Hepatocyte (in vitro differentiated cells): ENCODE measurements around the gene PLTP. TPM values are rescaled to one million over a fixed set of nuclear protein-coding genes. Genes with fewer than 3 reads are reported as not detected.

ENCODE experiments used
- DNase-seq: peaks from one replicate; pipeline ENCODE4 v3.0.0-alpha.2; 2016; ENCODE audit warnings: low spot score
- H2AFZ ChIP-seq: fragments of 200-600 bp; sonication (generic); 2 replicates; pipeline ENCODE4 v1.6.0; 2016; ENCODE audit warnings: antibody characterized with exemption, mild to moderate bottlenecking
- H3K27ac ChIP-seq: fragments of 200-600 bp; sonication (generic); 2 replicates; pipeline ENCODE4 v1.5.1; 2016; ENCODE audit warnings: mild to moderate bottlenecking
- H3K27me3 ChIP-seq: fragments of 200-600 bp; sonication (generic); 2 replicates; pipeline ENCODE4 v1.6.1; 2016
- H3K36me3 ChIP-seq: fragments of 200-600 bp; sonication (generic); replicated peaks from 2 replicates; pipeline ENCODE4 v1.5.1; 2016; ENCODE audit warnings: low read depth; ENCODE audit not compliant: insufficient read depth
- H3K4me1 ChIP-seq: fragments of 200-600 bp; sonication (generic); 2 replicates; pipeline ENCODE4 v1.5.1; 2016; ENCODE audit warnings: mild to moderate bottlenecking, moderate library complexity; ENCODE audit not compliant: insufficient read depth
- H3K4me2 ChIP-seq: fragments of 200-600 bp; sonication (generic); 2 replicates; pipeline ENCODE4 v1.6.0; 2016
- H3K4me3 ChIP-seq: fragments of 200-600 bp; sonication (generic); 2 replicates; pipeline ENCODE4 v1.5.1; 2016; ENCODE audit warnings: mild to moderate bottlenecking
- H3K79me2 ChIP-seq: fragments of 200-600 bp; sonication (generic); 2 replicates; pipeline ENCODE4 v1.6.0; 2017; ENCODE audit warnings: mild to moderate bottlenecking
- H3K9me2 ChIP-seq: fragments of 200-600 bp; sonication (generic); replicated peaks from 2 replicates; pipeline ENCODE4 v1.6.0; 2017; ENCODE audit warnings: mild to moderate bottlenecking; ENCODE audit not compliant: insufficient read depth
- H3K9me3 ChIP-seq: fragments of 200-600 bp; sonication (generic); 2 replicates; pipeline ENCODE4 v1.5.1; 2016; ENCODE audit warnings: low read depth, mild to moderate bottlenecking
- H4K20me1 ChIP-seq: fragments of 200-600 bp; sonication (generic); 2 replicates; pipeline ENCODE4 v1.6.0; 2016; ENCODE audit warnings: mild to moderate bottlenecking; ENCODE audit not compliant: insufficient read depth, poor library complexity, severe bottlenecking
- EZH2 ChIP-seq: fragments of 200-600 bp; sonication (generic); IDR thresholded peaks from 2 replicates; pipeline ENCODE4 v1.6.1; 2016; ENCODE audit warnings: antibody characterized with exemption, mild to moderate bottlenecking, borderline replicate concordance
- EZH2phosphoT487 ChIP-seq: fragments of 200-600 bp; sonication (generic); IDR thresholded peaks from one replicate; pipeline ENCODE4 v1.6.1; 2018; ENCODE audit warnings: antibody characterized with exemption, mild to moderate bottlenecking, low read depth, moderate library complexity; ENCODE audit not compliant: unreplicated experiment, severe bottlenecking
- WGBS: methylation state at CpG from one replicate; pipeline ENCODE4 v1.1.6; 2016; ENCODE audit warnings: low lambda C conversion rate; ENCODE audit errors: missing lambda C conversion rate; 5-methylcytosine and 5-hydroxymethylcytosine counted together
- polyA plus RNA-seq: library from polyadenylated mRNA; unstranded; fragments of >200 nt; fragmentation: Nextera tagmentation; extraction: Ambion mirVana; gene quantifications from 2 replicates; pipeline ENCODE4 v1.2.1, GENCODE V29; 2016
- total RNA-seq: library from RNA; depleted of rRNA; stranded (reverse); fragments of >200 nt; gene quantifications from 2 replicates; pipeline ENCODE4 v1.2.3, GENCODE V29; 2014
- TF ChIP-seq, protein P1 (sequence below): fragments of 200-600 bp; sonication (generic); IDR thresholded peaks from 2 replicates; pipeline ENCODE4 v1.5.1; 2016; ENCODE audit warnings: antibody characterized with exemption, mild to moderate bottlenecking; ENCODE audit not compliant: poor library complexity

Gene PLTP
- total and polyA plus RNA-seq, 2 experiments from 2014 or later = 176 to 623 TPM

DNA sequence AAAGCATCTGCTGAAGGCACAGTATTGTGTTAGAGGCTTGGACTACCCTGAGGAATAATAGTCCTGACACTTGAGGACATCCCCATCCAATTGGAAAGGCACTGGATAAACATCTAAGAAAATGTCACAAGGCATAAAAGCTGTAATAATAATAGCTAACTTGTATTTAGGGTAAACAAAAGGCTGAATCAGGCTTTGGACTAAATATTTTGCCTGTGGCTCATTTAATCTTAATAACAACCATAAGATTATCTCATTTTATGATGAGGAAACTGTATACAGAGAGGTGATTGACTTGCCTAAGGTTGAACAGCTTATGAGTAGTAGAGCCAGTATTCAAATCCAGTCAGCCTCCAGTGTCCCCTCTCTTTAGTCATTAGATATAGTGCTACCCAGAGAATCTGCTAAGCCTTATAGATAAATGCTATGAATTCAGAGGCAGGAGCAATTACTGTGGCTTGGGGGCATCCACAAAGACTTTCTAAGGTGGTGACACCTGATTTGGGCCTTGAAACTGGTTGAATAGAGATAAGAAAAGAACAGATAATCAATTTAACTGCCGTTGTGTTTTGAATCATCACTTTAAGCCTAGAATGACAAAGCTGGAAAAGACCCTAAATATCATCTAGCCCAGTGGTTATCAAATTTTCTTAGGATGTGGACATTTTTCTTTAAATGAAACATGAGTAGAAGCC lies 38.4 kb downstream of the PLTP start:
- H3K36me3 ChIP-seq = no peaks in the 10 kb centered on the region
- no peak overlapping the region for H2AFZ ChIP-seq
- WGBS = 44% methylated on average over 1 of the region's 1 CpG
- H3K79me2 ChIP-seq = no peaks in the 10 kb centered on the region
- H3K27ac ChIP-seq = no peak overlapping the region
- H3K4me1 ChIP-seq = no peaks in the 10 kb centered on the region
- H3K9me2 ChIP-seq = no peaks in the 10 kb centered on the region
- H4K20me1 ChIP-seq = no peaks in the 10 kb centered on the region
- no peak for DNase-seq
- H3K27me3 ChIP-seq = no peaks in the 10 kb centered on the region
- no peak overlapping the region for H3K4me3 ChIP-seq
- no peaks in the 10 kb centered on the region for H3K9me3 ChIP-seq
- no peak overlapping the region for H3K4me2 ChIP-seq
- TF ChIP-seq EZH2phosphoT487 (no peak), EZH2 (no peak)
- TF ChIP-seq, protein P1, sequence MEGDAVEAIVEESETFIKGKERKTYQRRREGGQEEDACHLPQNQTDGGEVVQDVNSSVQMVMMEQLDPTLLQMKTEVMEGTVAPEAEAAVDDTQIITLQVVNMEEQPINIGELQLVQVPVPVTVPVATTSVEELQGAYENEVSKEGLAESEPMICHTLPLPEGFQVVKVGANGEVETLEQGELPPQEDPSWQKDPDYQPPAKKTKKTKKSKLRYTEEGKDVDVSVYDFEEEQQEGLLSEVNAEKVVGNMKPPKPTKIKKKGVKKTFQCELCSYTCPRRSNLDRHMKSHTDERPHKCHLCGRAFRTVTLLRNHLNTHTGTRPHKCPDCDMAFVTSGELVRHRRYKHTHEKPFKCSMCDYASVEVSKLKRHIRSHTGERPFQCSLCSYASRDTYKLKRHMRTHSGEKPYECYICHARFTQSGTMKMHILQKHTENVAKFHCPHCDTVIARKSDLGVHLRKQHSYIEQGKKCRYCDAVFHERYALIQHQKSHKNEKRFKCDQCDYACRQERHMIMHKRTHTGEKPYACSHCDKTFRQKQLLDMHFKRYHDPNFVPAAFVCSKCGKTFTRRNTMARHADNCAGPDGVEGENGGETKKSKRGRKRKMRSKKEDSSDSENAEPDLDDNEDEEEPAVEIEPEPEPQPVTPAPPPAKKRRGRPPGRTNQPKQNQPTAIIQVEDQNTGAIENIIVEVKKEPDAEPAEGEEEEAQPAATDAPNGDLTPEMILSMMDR = no peak

DNA sequence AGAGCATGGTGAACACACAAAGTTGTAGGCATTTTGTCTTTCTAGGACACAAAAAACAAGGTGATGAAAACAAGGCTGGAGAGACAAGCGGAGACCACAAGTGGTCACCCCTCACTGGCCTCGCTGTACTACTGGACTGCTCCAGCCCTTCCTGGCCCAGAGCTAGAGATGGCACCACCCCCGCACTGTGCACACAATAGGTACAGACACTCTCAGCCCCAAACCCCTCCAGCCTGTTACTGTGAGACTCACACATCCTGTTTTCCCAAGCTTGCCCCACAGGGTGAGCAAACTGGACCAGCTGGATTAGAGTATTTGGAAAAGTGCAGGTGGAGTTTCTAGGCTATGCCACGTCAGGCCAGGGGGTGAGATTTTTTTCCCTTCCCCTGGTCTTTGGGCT lies 39.3 kb downstream of the PLTP start:
- no peak for TF ChIP-seq EZH2
- TF ChIP-seq, protein P1 = no peak
- no peaks in the 10 kb centered on the region for H3K9me2 ChIP-seq
- H3K4me2 ChIP-seq = no peak overlapping the region
- H2AFZ ChIP-seq = no peak overlapping the region
- DNase-seq = no peak
- H3K9me3 ChIP-seq = no peaks in the 10 kb centered on the region
- no peaks in the 10 kb centered on the region for H3K36me3 ChIP-seq
- no peaks in the 10 kb centered on the region for H4K20me1 ChIP-seq
- WGBS = 85% methylated on average over 4 of the region's 4 CpGs
- H3K27ac ChIP-seq = no peak overlapping the region
- H3K4me3 ChIP-seq = no peak overlapping the region
- H3K79me2 ChIP-seq = no peaks in the 10 kb centered on the region
- H3K27me3 ChIP-seq = no peaks in the 10 kb centered on the region
- no peaks in the 10 kb centered on the region for H3K4me1 ChIP-seq

DNA sequence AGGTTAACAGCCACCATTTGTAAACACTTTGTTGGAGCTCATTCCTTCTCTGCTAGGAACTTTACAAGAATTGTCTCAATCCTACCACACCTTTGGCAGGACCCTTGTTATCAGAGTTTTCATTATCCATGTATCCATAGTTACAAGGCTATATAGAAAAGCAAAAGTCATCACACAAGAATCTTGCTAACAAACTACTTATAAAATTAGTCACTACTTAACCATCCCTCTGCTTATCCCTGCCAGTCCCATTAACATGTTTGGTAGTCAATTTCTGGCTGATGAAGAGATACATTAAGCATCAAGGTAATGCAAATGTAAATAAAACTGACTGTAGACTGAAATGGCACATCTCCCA lies 44.2 kb downstream of the PLTP start:
- Histone ChIP-seq H3K79me2 (peaks cover 10% of the 10 kb centered on the region), H3K9me2 (no peaks in the 10 kb centered on the region), H2AFZ (no peak overlapping the region), H4K20me1 (no peaks in the 10 kb centered on the region), H3K27ac (peak overlapping the region; percentile 67), H3K4me3 (no peak overlapping the region), H3K36me3 (no peaks in the 10 kb centered on the region), H3K27me3 (no peaks in the 10 kb centered on the region), H3K4me2 (no peak overlapping the region), H3K4me1 (no peaks in the 10 kb centered on the region), H3K9me3 (no peaks in the 10 kb centered on the region)
- no peak for DNase-seq
- TF ChIP-seq, protein P1 = no peak
- TF ChIP-seq EZH2phosphoT487 (no peak), EZH2 (no peak)
